Choroid plexus epithelial cell (primary cell): ENCODE results near the gene SLC25A45.

Experiments
- DNase-seq: peaks from one replicate; pipeline ENCODE4 v3.0.0-alpha.2; 2010; ENCODE audit warnings: low read depth
- H3K4me3 ChIP-seq: 2 replicates; pipeline ENCODE4 v1.5.1; 2011; ENCODE audit warnings: low read depth, mild to moderate bottlenecking, control low read depth, low read length, moderate library complexity
- CTCF ChIP-seq: conservative IDR thresholded peaks from 2 replicates; pipeline ENCODE4 v1.5.1; 2011; ENCODE audit warnings: low read depth, mild to moderate bottlenecking, control low read depth, inconsistent platforms, low read length, moderate library complexity

The SLC25A45 gene

GRCh38 chr11:65404638-65405339 lies 22.3 kb upstream of the SLC25A45 start:
- DNase-seq: no peak
- no peak for TF ChIP-seq CTCF
- H3K4me3 ChIP-seq: no peak overlapping the region

GRCh38 chr11:65404210-65404609 lies 21.8 kb upstream of the SLC25A45 start:
- H3K4me3 ChIP-seq: no peak overlapping the region
- no peak for DNase-seq
- no peak for TF ChIP-seq CTCF

- TF ChIP-seq CTCF: no peak
- H3K4me3 ChIP-seq: no peak overlapping the region
- DNase-seq: no peak
These were observed 21.2 kb upstream of the SLC25A45 start for GRCh38 chr11:65403607-65404121.

GRCh38 chr11:65402790-65403189 lies 20.3 kb upstream of the SLC25A45 start:
- DNase-seq: no peak
- no peak for TF ChIP-seq CTCF
- no peak overlapping the region for H3K4me3 ChIP-seq

GRCh38 chr11:65401803-65402248 lies 19.4 kb upstream of the SLC25A45 start:
- no peak for TF ChIP-seq CTCF
- no peak for DNase-seq

GRCh38 chr11:65401073-65401802 lies 18.8 kb upstream of the SLC25A45 start:
- no peak for TF ChIP-seq CTCF
- no peak for DNase-seq
- H3K4me3 ChIP-seq: no peak overlapping the region

More at GRCh38 chr11:65401803-65402248, 19.4 kb upstream of the SLC25A45 start:
- no peak overlapping the region for H3K4me3 ChIP-seq
